GM12864 (cell line): ENCODE data around the gene MYRIP.

Source experiments
- DNase-seq: peaks from one replicate; pipeline ENCODE4 v3.0.0-alpha.2; 2011; ENCODE audit warnings: low read depth
- H3K4me3 ChIP-seq: 2 replicates; pipeline ENCODE4 v1.5.1; 2011; ENCODE audit warnings: mild to moderate bottlenecking, low read depth, low read length, control low read depth
- TF ChIP-seq, protein P1 (sequence below): IDR thresholded peaks from 2 replicates; pipeline ENCODE4 v1.5.1; 2011; ENCODE audit warnings: low read depth, mild to moderate bottlenecking, moderate library complexity, low read length, control low read depth, inconsistent platforms; ENCODE audit errors: missing control alignments

Gene MYRIP

DNA sequence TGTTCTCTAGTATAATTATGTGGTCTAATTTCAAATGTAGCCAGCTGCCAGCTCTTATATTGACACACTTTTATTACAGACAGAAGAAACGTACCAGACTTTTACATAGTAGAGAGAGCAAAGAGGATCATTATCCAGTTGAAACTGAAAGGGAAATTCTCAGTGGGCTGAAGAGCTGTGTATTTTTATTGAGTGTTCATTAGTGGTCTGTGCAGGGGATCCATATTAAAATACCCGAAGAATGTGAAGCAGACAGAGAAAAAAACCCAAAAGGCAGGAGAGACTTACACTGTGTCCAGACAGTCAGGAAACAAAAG lies 41.3 kb downstream of the MYRIP start:
- TF ChIP-seq, protein P1, sequence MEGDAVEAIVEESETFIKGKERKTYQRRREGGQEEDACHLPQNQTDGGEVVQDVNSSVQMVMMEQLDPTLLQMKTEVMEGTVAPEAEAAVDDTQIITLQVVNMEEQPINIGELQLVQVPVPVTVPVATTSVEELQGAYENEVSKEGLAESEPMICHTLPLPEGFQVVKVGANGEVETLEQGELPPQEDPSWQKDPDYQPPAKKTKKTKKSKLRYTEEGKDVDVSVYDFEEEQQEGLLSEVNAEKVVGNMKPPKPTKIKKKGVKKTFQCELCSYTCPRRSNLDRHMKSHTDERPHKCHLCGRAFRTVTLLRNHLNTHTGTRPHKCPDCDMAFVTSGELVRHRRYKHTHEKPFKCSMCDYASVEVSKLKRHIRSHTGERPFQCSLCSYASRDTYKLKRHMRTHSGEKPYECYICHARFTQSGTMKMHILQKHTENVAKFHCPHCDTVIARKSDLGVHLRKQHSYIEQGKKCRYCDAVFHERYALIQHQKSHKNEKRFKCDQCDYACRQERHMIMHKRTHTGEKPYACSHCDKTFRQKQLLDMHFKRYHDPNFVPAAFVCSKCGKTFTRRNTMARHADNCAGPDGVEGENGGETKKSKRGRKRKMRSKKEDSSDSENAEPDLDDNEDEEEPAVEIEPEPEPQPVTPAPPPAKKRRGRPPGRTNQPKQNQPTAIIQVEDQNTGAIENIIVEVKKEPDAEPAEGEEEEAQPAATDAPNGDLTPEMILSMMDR: no peak
- DNase-seq: no peak
- no peak overlapping the region for H3K4me3 ChIP-seq

DNA sequence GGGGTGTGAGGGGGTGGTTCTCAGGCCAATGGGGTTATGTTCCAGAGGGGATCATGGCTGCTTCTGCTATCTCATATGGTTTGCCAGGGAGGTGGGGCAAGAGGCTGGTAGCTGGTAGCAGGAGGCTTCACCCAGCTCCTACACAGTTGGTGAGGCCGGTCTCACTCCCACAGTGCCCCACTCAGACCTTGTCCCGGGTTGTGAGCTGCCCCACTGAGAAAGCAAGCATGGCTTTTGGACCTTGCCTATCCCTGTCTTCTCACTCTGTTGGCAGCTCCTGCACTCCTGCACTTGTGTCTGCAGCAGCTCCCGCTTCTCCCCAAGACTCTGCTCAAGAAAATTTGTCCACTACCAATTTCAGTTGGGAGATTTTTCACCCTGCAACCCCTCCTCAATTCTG lies 46.1 kb downstream of the MYRIP start:
- TF ChIP-seq, protein P1: no peak
- DNase-seq: no peak

DNA sequence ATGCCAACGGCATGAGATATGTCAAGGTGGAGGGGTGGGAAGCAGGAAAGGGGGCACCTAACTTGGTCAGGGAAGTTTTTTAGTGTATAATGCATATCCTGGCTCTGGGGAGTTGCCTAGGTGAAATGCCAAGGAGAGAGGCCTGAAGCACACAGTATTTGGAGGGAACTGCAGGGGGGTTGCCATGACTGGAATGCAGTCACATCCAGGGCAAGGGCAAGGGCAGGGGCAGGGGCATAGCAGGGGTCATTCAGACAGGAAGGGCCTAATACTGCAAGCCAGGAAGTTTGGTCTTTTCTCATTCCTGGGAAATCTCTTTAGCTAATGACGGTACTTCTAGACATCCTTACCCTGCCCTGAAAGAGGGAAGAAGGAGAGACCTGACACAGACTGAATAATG lies 60.5 kb downstream of the MYRIP start:
- DNase-seq: no peak
- TF ChIP-seq, protein P1: no peak
- H3K4me3 ChIP-seq: no peak overlapping the region

More for the DNA sequence above, 46.1 kb downstream of the MYRIP start:
- H3K4me3 ChIP-seq: no peak overlapping the region

DNA sequence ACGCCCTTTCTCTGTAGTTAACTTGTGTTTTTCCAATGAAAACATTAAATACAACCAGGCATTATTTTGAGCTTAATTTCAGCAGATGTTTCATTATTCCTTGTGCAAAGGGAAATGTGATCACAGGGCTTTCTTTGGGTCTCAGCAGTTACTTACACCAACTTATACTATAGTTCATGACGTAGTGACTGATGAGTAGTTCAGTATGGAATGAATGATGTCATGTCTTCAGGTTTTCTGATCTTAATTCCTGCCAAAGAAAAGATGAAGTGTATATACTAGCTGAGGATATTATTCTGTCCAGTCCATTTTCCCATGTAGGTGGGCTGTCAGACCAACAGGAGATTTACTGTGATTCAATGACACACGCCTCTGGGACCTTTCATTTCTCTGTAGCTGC lies 61.3 kb downstream of the MYRIP start:
- no peak for DNase-seq

DNA sequence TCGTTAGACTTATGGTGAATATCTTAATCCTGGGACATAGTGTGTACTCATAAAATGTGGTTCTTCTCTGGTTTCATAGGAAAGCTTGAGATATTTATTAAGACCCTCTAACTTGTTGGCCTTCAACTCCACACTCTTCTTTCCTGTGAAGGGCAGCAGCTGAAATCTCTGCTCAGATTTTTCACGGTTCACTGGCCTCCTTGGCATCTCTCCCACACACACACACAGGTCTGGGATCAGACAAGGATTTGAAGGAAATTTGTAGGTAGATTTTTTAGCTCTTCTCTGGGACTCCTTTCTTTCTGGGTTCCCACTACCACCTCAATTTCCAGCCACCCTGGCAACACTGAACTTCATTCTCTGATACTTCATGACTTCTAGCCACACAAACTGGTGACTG lies 70.2 kb downstream of the MYRIP start:
- no peak for DNase-seq
- TF ChIP-seq, protein P1: no peak
- no peak overlapping the region for H3K4me3 ChIP-seq

More for the DNA sequence above, 61.3 kb downstream of the MYRIP start:
- no peak overlapping the region for H3K4me3 ChIP-seq
- TF ChIP-seq, protein P1: no peak

DNA sequence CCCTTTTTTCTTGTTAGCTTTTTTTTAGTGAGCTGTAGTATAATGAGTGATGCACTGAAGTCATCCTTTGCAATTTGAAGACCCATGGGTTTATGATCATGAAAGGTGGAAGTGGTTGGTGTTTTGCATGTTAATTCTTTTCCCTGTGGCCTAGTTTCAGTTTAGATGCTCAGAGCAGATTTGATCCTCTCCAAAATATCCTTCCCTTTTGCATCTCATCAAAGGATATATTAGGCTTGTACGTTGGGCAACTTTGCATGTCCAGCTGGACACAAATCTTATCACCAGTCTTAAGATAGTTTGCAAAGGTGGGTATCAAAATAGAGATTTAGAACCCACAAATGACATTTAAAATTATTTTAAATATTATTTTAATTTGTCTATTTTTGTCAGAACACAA lies 72.7 kb downstream of the MYRIP start:
- DNase-seq: no peak
- TF ChIP-seq, protein P1: no peak
- no peak overlapping the region for H3K4me3 ChIP-seq

DNA sequence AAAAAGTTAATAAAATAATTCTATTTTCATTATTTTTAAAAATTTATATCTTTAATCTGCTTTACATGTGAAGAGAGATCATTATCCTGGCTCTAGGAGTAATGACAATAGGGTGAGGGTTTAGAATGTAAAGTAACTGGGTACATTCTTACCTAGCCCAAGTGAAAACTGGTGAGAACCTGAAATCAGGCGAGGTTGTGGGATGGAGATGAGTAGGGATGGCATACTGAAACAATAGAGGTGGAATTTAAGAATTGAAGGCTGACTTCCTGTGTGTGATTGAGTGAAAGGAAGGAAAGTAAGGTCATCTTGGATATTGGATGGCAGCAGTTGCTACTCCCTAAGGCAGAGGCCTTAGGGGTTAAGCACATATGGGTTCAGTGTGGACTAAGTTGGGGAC lies 82.7 kb downstream of the MYRIP start:
- H3K4me3 ChIP-seq: no peak overlapping the region
- TF ChIP-seq, protein P1: no peak
- DNase-seq: no peak
